HUDEP-2 (cell line): ENCODE results near the gene WWTR1.

ENCODE experiments used
- DNase-seq, 76 experiments: peaks; one replicate each; lab custom pipeline; 2025; ENCODE audit not compliant: unreplicated experiment in 76 of 76; lab: John Stamatoyannopoulos, UW

Gene WWTR1

DNA sequence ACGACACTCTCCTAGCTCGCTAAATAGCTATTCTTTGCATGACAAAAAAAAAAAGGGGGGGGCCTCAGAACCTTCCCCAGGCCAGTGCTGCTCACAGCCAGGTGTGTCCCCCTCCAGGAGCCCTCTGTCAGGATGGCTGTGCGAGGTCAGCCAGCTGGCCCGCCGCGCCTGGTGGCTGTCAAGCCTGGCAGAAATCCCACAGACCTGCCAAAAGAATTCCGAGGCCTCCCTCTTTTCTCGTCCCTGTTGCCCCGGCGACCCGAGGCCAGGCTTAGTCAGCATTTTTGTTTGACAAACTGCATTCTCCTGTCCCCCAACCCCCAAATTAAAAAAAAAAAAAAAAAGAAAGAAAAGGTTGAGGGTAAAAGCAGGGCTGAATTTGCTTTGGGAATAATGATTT, 121.4 kb downstream of the WWTR1 start:
- no peak for DNase-seq

DNA sequence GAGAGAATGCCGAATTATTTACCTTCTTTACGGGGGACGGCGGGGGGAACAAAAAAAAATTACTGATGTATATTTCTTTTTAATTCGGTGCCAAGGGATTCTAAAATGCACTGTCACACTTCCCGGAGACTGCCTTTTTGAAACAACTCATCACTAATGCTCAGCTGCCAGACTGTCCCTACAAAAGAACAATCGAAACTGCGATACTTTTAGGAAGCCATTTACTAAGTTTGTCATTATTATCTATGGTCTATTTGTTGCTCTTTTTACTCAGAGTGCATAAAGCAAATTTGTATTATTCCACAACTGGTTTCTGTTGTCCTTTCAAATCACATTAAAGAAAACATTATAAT, 122.5 kb downstream of the WWTR1 start:
- no peak for DNase-seq

DNA sequence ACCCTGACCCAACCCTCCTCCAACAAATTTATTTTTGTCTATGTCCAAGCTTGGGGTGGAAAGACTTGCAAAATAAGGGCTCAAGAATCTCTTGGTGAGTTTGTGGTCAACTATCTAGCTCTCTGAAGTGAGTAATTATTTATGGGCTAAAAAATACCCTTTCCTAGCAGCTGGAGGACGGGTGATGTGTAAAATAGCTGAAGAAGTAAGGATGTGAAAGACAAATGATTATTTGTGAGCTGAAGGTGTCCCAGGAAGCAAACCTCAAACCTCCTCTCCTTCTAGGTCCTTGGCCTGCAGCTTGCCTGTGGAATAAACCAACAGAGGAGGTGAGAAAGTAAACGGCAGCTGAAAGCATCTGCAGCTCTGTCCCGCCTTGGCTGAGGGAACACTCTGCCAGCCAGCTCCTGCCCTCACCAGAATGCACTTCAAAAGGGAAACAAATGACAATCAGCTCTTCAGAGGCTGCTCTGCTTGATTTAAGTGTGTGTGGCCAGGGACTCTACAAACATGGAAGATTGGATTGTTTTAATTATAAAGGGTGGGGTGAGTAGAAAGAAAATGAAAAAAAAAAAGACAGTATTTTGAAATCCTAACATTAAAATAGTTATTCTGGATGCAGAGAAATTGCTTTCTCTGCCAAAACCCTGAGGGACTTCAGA, 123.0 kb downstream of the WWTR1 start:
- DNase-seq, result no peak

DNA sequence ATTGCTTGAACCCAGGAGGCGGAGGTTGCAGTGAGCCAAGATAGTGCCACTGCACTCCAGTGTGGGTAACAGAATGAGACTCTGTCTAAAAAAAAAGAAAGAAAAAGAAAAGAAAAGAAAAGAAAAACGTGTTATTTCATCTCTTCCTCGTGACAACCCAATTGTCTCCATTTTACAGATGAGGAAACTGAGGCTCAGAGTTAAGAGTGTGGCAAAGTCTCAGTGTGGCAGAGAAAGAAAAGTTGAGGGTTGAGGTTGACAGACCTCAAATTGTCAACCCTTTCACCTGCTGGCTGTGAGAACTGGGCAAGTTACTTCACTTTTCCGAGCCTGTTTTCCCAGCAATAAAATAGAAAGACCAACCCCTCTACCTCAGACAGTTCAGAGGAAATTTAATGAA, 123.7 kb downstream of the WWTR1 start:
- no peak for DNase-seq

DNA sequence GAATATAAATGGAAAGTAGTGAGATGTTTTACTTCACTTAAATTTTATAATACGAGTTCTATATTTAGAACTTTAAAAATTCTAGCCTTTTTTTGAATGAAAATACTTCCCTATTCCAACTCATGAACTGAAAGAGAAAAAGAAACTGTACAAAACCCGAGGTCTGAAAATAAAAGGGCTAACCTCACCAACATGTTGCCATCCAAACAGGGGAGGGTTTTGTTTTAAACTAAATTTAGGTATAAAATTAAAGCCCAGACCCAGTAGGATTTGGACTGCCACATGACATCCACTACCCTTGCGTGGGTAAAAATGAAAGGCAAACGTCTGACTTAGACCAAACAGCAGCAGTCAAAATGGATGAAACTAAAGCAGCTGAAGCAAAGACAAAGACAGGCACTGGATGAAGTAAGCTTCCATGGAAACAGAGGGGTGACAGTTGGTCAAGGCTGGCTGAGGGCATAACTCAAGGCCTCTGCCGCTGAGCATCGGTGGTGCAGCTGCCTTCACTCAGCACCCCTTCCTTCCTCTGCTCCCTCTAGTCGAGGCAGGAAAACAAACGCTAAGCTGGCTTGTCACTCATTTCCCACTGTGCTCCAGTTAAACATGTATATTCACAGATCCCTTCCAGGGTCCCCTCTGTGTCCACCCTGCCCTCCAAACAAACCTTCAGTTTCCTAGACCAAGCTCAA, 125.2 kb downstream of the WWTR1 start:
- no peak for DNase-seq

DNA sequence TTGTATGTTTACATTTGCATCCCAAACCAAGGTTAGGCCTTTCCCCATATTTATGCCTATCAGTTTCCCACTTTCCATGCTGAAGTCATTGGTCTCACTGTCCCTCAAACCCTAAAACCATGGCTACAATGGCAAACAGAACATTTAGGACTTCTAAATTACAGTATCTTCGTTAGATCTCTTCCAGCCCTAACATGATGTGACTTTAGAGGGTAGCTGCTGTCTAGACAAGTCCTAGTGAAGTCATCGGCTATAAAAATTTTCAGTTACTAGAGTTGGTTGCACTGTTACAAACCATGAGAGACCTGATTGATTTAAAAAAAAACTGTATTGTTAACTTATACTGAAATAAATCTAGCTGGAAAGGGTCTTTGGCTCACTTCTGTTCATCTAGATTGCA, 128.7 kb downstream of the WWTR1 start:
- no peak for DNase-seq

DNA sequence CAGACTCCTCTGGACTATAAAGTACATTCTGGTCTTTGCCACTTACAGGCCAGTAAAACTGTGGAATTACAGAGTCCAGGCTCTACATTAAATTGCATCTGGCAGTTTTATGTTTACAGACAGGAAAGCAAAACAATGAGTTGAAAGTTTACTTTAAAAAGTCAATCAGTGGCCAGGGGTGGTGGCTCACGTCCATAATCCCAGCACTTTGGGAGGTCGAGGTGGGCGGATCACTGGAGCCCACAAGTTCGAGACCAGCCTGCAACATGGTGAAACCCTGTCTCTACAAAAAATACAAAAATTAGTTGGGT, 129.5 kb downstream of the WWTR1 start:
- no peak for DNase-seq

DNA sequence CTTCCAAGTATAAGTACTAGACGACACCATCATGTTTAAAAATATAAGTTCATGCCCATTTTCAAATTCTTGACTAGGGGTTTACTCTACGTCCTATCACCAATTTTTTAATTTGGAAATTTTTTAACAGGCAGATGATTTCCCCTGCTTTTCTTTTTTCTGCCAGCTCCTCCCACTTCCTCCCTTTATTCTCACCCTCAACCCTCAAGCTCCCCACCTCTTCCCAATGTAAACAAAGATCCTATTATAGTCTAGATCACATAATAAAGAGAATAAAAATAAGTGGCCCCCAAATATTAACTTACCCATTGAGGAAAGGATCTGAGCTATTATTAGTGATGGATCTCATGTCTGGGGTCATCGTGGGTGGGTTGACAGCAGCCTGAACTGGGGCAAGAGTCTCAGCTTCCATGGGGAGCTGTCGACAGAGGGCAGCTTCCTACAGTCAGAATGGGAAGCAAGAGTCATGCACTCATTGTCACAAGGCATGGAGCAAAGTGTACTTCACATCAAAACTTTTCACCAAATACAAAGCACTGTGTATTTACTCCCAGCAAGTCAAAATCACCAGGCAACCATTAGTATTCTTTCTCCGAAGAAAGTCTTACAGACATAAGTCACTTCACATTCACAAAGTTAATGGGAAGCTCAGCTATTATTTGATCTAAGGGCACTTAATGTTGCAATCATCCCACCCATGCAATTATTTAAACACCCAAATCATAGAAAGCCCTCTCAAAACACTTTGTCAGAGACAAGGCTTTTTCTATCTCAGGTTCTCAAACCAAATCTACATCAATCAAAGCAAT, 130.1 kb downstream of the WWTR1 start:
- no peak for DNase-seq

DNA sequence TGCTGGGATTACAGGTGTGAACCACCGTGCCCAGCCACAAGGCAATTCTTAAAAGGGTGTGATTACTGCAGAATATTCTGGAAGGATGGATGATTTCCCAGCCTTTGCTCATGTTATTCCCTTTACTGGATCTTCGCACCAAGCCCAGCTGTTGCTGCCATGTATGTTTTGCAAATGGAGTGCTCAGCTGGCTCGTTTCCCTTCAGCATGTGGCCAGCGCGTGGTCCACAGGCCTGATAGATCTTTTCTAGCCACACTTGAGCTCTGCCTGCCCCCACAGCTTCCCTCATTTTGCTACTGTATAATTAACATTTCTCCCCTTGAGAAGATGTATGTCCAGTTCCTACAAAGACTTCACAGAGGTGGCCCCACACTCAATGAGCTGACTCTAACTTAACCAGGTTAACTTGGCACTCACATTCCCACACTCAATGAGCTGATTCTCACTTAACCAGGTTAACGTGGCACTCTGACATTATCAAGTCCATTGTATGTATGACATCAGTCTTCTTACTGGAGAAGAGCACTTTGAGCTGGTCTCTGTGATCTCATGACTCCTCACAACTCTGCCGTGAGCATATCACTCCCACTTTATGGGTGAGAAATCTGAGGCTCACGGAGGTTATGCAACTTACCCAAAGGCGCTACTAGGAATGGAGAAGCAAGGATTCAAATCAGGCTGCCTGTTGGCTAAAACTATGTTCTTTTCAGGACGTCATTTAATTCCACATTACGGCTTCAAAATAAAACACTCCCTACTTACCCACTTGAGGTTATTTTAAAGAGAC, 134.1 kb downstream of the WWTR1 start:
- no peak for DNase-seq

DNA sequence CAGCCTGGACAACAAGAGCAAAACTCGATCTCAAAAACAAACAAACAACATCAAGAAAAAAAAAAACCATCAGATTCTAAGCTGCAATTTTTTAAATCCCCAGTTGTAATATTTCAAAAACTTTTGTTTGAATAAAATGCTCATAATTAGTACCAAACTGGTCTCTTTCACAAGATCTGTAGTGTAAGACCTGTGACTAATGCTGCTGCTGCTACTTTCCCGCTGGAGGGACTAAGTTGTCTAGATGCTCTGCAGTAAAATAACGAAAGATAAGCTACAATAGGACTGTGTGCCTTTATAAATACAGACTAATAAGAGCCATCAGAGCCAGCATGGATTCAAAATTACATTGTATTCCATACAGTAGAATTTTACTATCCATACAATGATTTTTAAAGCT, 137.9 kb downstream of the WWTR1 start:
- no peak for DNase-seq

DNA sequence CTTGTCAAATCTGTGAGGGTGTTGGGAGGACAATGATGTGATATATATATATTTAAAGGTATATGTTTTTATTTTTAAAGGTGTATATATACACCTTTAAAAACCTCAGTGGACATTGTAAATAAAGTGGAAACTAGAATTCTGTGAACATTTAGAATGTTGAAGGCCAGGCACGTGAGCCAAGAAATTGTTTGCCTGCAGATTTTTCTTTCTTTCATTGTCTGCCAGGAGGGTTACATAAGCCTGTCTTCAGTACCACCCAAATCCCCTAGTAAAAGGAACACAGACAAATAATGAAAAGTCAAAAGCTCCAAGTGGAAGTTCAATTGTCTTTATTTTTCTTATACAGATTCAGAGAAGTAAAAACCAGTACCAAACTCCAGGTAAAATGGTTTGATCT, 140.9 kb downstream of the WWTR1 start:
- no peak for DNase-seq

DNA sequence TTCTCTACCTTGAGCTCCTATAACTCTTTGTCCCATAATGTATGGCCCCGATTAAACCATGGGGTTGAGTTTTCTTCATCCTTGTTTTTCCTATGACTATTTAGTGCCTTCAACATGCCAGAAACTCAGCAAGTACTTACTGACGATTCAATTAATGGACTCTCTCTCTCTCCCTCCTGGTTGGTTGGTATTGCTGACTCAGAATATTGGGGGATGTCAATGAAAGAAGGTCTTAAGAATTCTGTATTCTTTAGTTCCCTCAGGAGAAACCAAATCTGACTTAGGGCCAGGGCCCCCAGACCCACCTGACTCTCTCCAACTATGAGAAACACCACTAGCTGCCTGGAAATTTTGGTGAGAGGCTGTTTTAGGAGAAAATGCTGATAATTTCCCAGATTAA, 142.6 kb downstream of the WWTR1 start:
- DNase-seq, result no peak

DNA sequence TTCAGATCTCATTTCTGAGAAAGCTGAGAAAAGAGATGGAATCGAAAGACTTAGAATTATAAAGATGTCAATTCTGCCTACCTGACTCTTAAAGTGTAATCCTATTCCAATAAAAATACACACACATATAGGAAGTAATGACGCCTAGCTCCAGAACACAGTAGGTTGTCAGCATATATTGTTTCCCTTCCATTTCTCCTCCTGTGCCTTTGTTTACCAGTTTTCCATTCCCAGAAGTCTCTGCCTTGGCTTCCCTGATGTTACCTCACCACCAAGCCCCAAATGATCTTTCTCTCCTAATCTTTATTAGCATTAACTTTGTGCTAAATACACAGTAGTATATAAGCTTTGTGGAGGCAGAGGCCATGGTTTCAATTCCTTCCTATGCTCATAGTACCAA, 143.4 kb downstream of the WWTR1 start:
- no peak for DNase-seq

DNA sequence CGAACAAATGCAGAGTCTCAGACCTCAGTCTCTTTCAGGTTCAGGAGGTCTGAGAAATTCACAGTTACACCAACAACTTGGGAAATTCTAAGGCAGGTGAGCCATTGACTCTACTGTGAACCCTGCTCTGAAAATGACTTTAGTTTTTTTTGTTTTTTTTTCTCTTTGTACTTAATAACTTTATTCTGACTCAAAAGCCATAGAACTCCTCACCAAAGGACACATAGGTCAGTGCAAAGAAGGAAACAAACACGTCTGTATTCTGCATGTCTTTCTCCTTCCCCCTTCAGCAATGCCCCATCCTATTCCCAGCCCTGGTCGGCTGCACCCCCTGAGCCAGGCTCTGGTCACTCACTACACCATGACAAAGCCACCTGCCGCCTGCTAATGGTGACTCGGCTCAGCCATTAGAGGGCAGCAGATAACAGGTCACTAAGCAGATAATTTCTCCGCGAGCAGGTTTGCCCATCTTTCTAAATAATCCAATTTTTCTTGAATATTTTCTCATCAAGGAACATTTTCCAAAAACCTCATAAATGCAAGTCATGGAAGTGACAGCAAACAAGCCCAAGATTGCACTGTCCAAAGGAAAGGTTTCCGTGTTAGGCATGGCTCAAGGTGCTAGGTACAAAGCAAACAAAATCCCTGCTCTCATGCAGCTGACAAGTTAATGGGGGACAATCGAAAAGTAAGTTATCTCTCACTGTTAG, 145.6 kb downstream of the WWTR1 start:
- DNase-seq, result peak in 31 of 76 experiments; percentile 3 to 45 (median 17)

DNA sequence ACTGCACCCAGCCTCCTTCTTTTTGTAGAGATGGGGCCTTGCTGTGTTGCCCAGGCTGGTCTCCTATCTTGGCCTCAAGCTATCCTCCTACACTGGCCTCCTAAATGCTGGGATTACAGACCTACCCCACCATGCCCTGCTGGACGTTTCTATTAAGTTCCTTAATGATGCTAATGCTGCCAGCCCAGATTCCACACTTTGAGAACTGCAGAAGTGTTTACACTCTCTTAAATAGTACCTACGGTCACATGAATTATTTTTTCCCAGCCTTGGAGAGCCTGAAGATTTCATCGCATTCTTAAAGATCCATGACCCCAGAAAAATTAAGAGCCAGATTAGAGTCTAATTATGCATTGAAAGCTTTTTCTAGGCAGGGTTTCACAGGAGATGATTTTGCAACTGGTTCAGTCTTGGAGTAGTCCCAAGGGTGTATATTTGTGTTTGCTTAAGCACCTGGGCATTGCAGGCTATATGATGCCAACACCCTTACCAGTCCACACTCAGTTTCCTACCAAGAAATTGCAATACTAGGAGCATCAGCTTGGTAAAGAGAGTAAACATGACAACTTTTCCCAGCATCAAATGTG, 146.7 kb downstream of the WWTR1 start:
- no peak for DNase-seq

DNA sequence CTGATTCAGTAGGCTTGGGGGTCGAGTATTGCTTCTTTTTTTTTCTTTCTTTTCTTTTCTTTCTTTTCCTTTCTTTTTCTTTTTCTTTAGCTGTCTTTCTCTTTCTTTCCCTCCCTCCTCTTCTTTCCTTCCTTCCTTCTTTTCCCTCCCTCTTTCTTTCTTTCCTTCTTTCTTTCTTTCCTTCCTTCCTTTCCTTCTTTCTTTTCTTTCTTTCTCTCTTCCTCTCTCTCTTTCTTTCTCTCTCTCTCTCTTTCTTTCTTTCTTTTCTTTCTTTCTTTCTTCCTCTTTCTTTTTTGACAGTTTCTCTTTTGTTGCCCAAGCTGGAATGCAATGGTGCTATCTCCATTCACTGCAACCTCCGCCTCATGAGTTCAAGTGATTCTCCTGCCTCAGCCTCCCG, 147.3 kb downstream of the WWTR1 start:
- DNase-seq, result no peak

DNA sequence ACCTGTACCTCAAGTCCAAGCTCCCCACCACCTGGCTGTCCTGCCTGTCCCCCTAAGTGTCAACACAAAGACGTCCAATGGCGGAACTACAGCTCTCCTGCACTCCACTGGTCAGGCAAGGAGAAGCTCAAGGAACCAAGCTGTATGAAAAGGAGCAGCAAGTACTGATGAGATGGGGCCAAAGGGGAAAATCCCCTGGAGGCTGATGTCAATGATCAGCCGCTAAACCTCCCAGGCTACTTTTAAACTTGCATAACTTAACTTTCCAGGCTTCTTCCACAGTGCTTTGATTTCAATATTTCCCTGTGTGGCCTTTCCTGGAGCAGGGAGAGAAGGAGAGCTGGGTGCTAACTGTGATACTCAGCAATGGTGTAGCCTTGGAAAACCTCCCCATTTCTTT, 148.3 kb downstream of the WWTR1 start:
- no peak for DNase-seq

DNA sequence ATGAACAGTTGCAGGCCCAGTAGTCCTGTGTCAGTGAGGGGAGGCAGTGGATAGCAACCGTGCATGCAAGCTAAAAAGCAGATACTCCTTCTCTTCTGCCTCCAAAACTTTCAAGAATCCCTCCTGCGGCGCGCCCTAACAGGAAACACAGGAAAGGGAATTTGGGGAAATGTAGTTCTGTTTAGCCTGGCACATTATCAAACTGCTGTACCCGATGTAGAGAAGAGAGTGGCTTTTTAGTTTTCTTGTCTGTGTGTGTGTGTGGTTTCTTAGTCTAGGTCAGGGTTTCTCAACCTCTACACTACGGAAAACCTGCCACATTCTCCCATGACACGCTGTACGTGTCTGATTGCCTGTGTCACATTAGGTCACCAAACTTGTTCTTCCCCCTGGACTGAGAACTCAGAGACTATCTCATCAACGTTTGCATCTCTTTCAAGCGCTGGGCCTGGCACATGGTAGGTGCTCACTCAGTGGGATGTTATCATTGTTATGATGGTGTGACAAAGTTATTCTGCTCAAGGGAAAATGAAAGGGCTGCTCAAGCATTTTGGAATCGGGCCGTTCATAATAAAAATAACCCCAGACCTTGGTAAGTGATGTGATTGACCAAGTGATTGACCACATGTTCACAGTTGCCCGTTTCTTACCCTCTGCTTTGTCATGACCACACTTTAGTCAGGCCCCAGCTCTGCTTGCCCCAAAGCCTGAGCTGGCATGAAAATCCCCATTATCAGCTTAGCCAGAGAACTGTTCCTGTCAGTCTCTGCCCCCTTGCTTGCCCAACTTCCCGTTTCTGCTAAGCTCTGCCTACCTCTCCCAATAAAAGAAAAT, 150.1 kb downstream of the WWTR1 start:
- DNase-seq, result peak in 23 of 76 experiments; percentile 2 to 38 (median 15)

DNA sequence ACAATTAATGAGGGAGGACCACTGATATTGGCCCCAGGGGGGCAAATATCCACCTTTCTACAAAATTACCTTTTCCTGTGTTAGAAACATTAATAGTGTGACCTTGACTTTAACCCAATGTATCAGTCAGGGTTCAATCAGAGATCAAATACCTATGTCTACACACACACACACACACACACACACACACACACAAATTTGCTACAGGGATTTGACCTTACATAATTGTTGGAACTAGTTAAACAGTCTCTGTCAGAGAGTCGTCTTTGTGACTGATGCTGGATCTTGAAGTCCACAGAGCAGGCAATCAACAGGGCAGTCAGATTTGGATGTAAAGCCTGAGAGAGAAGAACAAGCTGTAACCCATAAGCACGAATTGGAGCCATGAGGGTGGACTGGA, 150.9 kb downstream of the WWTR1 start:
- no peak for DNase-seq
